Measurements from ENCODE around the gene ZNF469.
"Not testable (repeated sequence)": the region's sequence is repeated elsewhere in the genome, so short reads cannot be mapped to it uniquely, and the experiment has no call there.

ZNF469 gene

GRCh38 chr16:88359008-88359407, 23.8 kb upstream of the ZNF469 start:
- no peak for DNase-seq

- DNase-seq, result not testable (repeated sequence)
These were observed 22.4 kb upstream of the ZNF469 start for GRCh38 chr16:88360401-88360800.

- DNase-seq, result no peak
These were observed 21.8 kb upstream of the ZNF469 start for GRCh38 chr16:88360999-88361398.

- no peak for DNase-seq
These were observed 21.0 kb upstream of the ZNF469 start for GRCh38 chr16:88361775-88362174.

DNA sequence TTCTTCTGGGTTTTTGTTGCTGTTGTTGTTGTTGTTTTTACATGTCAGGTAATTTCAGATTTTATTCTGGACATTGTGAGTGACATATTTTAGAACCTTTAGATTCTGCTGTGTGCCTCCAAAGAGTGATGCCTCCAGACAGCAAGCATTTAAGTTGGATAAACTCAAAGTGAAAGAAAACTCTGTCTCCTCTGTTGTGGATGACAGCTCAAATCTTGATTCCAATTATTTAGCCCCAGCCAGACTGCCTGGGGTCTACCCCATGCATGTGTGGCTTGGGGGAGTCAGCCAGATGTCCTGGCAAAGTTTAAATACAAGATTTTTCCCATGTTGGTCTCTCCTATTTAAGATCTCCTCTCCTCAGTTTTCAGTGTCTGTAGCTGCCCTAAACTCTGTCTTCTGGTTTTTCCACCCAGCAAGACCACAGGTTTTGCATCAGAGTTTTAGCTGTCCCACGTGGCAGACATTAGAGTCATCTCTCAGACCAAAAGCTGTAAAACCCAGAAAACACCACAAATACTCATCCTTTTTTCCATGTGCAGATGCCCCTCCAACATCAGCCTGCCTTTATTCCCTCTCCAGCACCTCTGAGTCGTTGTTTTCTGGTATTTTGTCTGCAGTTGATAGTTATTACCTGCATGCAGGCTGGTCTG, 19.4 kb upstream of the ZNF469 start:
- DNase-seq, result no peak

DNA sequence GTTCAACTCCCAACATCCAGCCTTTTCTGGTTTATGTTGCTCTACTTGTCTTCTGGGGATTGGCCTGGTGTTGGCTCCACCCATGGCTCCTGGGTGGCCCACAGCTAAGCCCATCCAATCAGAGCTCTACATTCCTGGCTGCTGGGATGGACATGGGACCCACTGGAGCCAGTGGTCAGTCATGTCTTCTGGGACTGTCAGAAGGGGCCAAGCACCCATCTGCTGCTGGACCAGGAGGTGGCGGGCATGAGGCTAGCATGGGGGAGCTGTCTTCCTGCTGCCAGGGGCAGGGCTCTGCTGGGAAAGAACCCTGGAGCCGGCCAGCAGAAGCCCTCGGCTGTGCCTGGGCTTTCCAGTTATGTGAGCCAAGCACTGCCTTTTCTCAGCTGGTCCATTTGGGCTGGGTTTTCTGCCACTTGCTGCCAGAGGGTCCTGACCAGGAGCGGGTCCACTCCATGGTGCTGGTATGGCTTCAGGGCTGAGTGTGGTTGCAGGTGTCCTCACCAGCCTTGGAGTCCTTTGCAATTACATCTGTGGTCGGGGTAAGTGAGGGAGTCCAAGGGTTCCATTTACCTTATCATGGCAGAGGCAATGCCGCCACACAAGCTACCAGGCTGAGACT, 17.4 kb upstream of the ZNF469 start:
- no peak for DNase-seq

- no peak for DNase-seq
These were observed 16.6 kb upstream of the ZNF469 start for GRCh38 chr16:88366032-88366703.

GRCh38 chr16:88366704-88367047, 16.1 kb upstream of the ZNF469 start:
- no peak for DNase-seq

- DNase-seq, result no peak
These were observed 15.2 kb upstream of the ZNF469 start for GRCh38 chr16:88367560-88367959.

DNA sequence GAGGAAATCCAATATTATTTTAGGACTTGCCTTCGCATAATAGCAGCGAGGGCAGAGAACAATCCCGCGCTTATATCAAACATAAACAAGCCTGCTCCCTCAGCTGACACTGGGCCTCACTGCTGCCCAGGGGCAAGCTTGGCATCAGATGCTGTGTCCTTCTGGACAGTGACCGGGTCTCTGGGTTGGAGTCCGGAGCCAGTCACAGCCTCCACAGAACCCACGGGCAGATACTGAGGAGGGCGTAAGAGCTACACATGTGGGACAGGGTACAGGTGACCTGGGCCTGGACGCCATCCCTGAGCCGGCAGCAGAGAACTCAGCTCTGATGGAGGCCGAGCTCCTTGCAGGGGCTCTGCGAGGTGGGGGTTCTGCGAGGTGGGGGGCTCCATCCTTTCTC, 14.7 kb upstream of the ZNF469 start:
- no peak for DNase-seq

- DNase-seq, result no peak
These were observed 13.8 kb upstream of the ZNF469 start for GRCh38 chr16:88368994-88369393.

GRCh38 chr16:88369447-88370008, 13.2 kb upstream of the ZNF469 start:
- DNase-seq, result no peak

DNA sequence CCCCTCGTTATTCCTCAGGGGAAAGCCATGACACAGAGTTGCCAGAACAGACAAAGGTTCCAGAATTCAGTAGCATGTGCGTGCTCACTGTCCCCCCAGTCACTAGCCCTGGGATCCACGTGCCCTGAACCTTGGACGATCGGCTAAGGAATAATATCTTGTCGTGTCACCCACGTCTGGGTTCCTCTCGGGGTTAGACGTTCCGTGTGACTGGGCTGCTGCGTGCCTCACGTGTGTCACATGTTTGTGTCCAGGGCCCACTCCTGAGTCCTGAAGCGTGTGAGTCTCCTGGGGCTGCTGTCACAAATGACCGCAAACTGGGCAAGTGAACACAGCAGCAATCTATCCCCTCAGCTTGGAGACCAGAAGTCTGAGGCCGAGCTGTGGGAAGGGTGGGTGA, 12.4 kb upstream of the ZNF469 start:
- no peak for DNase-seq

GRCh38 chr16:88372522-88372921, 10.2 kb upstream of the ZNF469 start:
- DNase-seq, result no peak

- no peak for DNase-seq
These were observed 9.5 kb upstream of the ZNF469 start for GRCh38 chr16:88373211-88373610.

DNA sequence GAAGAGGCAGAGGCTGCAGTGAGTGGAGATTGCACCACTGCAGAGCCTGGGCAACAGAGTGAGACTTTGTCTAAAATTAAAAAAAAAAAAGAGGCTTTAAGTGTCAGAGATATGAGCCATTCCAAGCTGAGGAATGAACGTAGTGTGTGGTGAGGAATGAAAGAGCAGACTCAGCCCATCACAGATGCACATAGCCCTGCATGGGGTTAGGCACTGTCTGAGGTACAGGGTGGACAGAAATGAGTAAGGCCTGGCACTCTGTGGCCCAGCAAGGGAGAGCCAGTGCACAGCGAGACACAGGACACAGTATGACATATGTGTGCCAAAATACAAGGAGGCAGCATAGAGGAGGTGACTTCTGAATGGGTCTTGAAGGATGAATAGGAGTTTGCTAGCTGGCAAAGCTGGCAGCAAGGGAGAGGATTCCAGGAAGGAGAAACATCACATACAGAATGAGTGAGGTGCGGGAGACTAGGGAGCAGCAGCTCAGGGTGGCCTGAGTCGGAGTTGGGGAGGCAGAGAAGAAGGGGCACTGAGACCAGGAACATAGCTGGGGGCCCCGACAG, 8.7 kb upstream of the ZNF469 start:
- no peak for DNase-seq

DNA sequence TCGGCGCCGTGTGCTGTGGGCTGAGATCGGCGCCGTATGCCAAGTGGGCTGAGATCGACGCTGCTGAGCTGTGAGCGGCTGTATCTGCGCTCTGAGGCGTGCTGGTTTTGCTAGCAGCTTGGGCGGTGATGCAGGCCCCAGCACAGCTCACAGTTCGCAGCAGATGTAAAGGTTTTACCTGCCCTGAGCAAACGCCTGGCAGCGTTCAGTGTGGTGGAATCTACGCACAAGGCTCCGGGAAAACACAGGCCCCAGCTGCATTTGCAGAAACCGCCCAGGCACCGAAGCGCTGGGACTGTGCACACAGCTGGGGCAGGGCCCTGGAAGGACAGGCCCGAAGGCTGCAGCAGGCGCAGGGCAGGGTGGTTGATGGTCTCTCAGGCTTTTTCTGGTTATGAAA, 8.0 kb upstream of the ZNF469 start:
- no peak for DNase-seq

DNA sequence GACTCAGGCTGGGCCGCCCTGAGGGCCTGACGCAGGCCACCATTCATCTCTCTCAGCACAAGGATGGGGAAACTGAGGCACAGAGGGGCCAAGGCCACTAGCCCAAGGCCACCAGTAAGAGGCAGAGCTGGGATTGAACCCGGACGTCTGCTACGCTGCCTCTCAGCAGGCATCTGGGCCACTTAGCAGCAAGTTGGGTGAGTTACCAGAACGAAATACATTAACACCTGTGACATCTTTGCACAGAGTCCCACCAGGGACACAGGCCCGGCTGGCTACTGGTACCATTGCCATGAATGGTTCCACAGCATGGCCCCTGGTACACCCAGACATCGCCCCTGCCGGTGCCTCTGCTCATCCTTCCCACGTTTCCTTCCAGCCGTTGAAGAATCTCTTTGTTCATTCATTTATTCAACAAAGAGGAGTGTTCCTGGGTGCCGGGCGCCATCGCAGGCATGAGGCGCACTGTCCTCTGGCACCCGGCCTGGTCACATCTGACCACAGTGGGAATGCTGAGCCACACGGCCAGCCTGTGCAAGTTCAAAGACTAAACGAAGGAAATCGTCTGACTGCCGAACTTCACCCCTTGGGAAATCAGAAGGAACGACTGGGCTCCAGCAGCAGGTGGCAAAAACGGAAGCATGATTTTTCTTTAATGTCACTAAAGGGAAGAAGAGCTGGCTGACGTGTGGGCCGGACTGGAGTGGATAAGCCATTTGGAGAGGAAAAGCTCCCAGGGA, 7.4 kb upstream of the ZNF469 start:
- DNase-seq, result no peak

DNA sequence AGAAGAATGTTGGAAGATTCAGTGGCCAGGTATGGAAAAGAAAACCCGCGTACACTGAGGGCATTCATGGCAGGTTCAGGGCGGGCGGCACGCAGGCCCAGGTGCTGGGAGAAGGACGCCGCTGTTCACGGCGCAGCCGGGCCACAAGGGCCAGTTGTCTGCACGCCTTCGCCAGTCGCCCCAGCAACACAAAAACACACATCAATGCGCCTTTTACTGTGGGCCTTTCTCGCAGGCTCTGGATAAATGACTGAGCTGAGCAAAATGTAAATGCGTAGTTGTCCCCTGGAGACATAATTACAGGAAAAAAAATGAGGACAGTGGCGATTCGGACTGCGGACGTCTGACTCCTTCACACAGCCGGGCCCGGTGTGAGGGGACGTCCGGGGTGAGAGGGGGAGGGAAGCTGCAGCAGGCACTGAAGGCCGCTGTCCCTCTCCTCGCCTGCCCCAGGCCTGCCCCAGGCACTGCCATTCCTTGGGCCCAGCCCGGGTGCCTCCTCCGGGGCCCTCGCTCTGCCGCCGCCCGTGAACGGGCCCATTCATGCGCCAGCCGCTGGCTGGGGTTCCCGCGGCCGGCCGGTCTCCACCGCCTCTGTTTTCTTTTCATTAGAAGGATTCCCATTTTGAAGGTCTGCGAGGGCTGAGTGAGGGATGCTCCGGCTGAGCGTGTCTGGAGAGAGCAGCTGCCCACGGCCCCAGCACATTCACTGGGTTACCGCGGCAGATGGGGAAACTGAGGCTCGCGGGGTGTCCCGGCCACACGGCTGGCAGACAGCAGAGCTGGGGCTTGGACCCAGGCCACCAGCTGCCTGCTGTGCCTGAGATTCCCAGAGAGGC, 6.5 kb upstream of the ZNF469 start:
- DNase-seq, result no peak

GRCh38 chr16:88376835-88377726, 5.7 kb upstream of the ZNF469 start:
- DNase-seq, result no peak

- no peak for DNase-seq
These were observed 4.8 kb upstream of the ZNF469 start for GRCh38 chr16:88377961-88378360.

Data from activated T-cell treated with anti-CD3 and anti-CD28 coated beads, Interleukin-2, amount 50 U/mL, for 1 hour (primary cell).